ENCODE data around the gene MARK3.

DNA sequence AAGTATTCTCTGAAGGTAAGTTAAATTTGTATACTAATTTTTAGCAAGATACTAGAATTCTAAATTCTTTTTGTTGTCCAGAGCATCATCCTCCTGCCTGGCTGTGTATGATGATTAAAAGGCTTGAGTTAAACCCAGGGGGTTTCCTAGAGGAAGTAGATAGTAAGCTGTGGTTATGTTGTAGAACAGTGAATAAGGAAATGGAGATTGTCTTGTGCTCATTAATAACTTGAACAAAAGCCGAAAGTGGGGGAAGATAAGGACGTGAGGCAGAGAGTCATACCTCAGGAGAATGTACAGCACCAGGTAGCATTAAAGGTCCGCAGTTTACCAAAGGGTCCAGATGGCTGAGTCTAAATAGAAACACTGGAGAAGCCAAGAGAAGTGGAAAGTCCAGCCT is 95.4 kb downstream of the MARK3 start:
- TF ChIP-seq, protein P1, sequence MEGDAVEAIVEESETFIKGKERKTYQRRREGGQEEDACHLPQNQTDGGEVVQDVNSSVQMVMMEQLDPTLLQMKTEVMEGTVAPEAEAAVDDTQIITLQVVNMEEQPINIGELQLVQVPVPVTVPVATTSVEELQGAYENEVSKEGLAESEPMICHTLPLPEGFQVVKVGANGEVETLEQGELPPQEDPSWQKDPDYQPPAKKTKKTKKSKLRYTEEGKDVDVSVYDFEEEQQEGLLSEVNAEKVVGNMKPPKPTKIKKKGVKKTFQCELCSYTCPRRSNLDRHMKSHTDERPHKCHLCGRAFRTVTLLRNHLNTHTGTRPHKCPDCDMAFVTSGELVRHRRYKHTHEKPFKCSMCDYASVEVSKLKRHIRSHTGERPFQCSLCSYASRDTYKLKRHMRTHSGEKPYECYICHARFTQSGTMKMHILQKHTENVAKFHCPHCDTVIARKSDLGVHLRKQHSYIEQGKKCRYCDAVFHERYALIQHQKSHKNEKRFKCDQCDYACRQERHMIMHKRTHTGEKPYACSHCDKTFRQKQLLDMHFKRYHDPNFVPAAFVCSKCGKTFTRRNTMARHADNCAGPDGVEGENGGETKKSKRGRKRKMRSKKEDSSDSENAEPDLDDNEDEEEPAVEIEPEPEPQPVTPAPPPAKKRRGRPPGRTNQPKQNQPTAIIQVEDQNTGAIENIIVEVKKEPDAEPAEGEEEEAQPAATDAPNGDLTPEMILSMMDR (IDR thresholded peaks at IDR 0.05; ENCODE audit: insufficient read depth, low read depth, low read length) = no peak
- no peak for TF ChIP-seq EZH2 (IDR thresholded peaks at IDR 0.05; ENCODE audit: insufficient read depth, low read length)
